ENCODE data around the gene TCF19. TPM values are rescaled to one million over a fixed set of nuclear protein-coding genes. Genes with fewer than 3 reads are reported as not detected.
"Not testable (repeated sequence)": the region's sequence is repeated elsewhere in the genome, so short reads cannot be mapped to it uniquely, and the experiment has no call there.

The TCF19 gene
- total RNA-seq, 1 experiment from 2014 or later = 39.1 TPM

- ChIA-PET CTCF (no interaction called here), POLR2A (ENCODE audit: low non-redundant PET) (no interaction called here)
- BruUV-seq (replicated peaks) = no TSS peak
These were observed 29.4 kb downstream of the TCF19 start for GRCh38 chr6:31187780-31188194.

GRCh38 chr6:31189223-31189622 is 30.8 kb downstream of the TCF19 start:
- CTCF ChIA-PET; DNase-seq (ENCODE audit: low spot score); BruUV-seq (replicated peaks); H3K9me3 ChIP-seq (ENCODE audit: low read depth, low read length, poor library complexity, severe bottlenecking); H3K36me3 ChIP-seq (ENCODE audit: insufficient read depth, low read length, poor library complexity, severe bottlenecking); H3K4me1 ChIP-seq (ENCODE audit: insufficient read depth, low read length, poor library complexity, severe bottlenecking); H3K4me3 ChIP-seq (ENCODE audit: low read depth, low read length, poor library complexity, severe bottlenecking); intact Hi-C loops (cut with micrococcal nuclease; ENCODE audit: unreplicated experiment); H3K27ac ChIP-seq (ENCODE audit: low read depth, low read length, poor library complexity, severe bottlenecking); H3K27me3 ChIP-seq (replicated peaks; ENCODE audit: insufficient read depth, low read depth, low read length, poor library complexity): not testable (repeated sequence)
- POLR2A ChIA-PET (ENCODE audit: low non-redundant PET) = interaction anchor here (0.7 kb wide), 1 partner anchor 47 kb away, joined by 4 read pairs; no protein-coding TSS in a partner anchor

More at GRCh38 chr6:31187780-31188194, 29.4 kb downstream of the TCF19 start:
- no peaks in the 10 kb centered on the region for H3K4me1 ChIP-seq (ENCODE audit: insufficient read depth, low read length, poor library complexity, severe bottlenecking)
- H3K27me3 ChIP-seq (replicated peaks; ENCODE audit: insufficient read depth, low read depth, low read length, poor library complexity) = no peaks in the 10 kb centered on the region
- DNase-seq (ENCODE audit: low spot score) = no peak
- no peak overlapping the region for H3K4me3 ChIP-seq (ENCODE audit: low read depth, low read length, poor library complexity, severe bottlenecking)
- H3K27ac ChIP-seq (ENCODE audit: low read depth, low read length, poor library complexity, severe bottlenecking) = no peak overlapping the region
- no peaks in the 10 kb centered on the region for H3K36me3 ChIP-seq (ENCODE audit: insufficient read depth, low read length, poor library complexity, severe bottlenecking)
- no peak for TF ChIP-seq CTCF (conservative IDR thresholded peaks at IDR 0.05; ENCODE audit: low read depth, low read length)
- TF ChIP-seq EZH2 (IDR thresholded peaks at IDR 0.05; ENCODE audit: borderline replicate concordance, low read depth, low read length, poor library complexity, severe bottlenecking) = no peak
- H3K9me3 ChIP-seq (ENCODE audit: low read depth, low read length, poor library complexity, severe bottlenecking) = no peaks in the 10 kb centered on the region
- intact Hi-C loops (cut with micrococcal nuclease; ENCODE audit: unreplicated experiment) = no loop called here

GRCh38 chr6:31190488-31190887 is 32.1 kb downstream of the TCF19 start:
- Histone ChIP-seq H3K4me3 (ENCODE audit: low read depth, low read length, poor library complexity, severe bottlenecking) (no peak overlapping the region), H3K27ac (ENCODE audit: low read depth, low read length, poor library complexity, severe bottlenecking) (no peak overlapping the region), H3K4me1 (ENCODE audit: insufficient read depth, low read length, poor library complexity, severe bottlenecking) (no peaks in the 10 kb centered on the region), H3K36me3 (ENCODE audit: insufficient read depth, low read length, poor library complexity, severe bottlenecking) (no peaks in the 10 kb centered on the region), H3K9me3 (ENCODE audit: low read depth, low read length, poor library complexity, severe bottlenecking) (no peaks in the 10 kb centered on the region), H3K27me3 (replicated peaks; ENCODE audit: insufficient read depth, low read depth, low read length, poor library complexity) (no peaks in the 10 kb centered on the region)
- BruUV-seq (replicated peaks) = no TSS peak
- DNase-seq (ENCODE audit: low spot score) = no peak
- intact Hi-C loops (cut with micrococcal nuclease; ENCODE audit: unreplicated experiment) = no loop called here
- POLR2A ChIA-PET (ENCODE audit: low non-redundant PET) = no interaction called here
- TF ChIP-seq EZH2 (IDR thresholded peaks at IDR 0.05; ENCODE audit: borderline replicate concordance, low read depth, low read length, poor library complexity, severe bottlenecking) = no peak
- no peak for TF ChIP-seq CTCF (conservative IDR thresholded peaks at IDR 0.05; ENCODE audit: low read depth, low read length)
- CTCF ChIA-PET = no interaction called here

- TF ChIP-seq CTCF (conservative IDR thresholded peaks at IDR 0.05; ENCODE audit: low read depth, low read length) = peak; percentile 67
- BruUV-seq (replicated peaks); POLR2A ChIA-PET (ENCODE audit: low non-redundant PET); H3K4me1 ChIP-seq (ENCODE audit: insufficient read depth, low read length, poor library complexity, severe bottlenecking); H3K4me3 ChIP-seq (ENCODE audit: low read depth, low read length, poor library complexity, severe bottlenecking); H3K9me3 ChIP-seq (ENCODE audit: low read depth, low read length, poor library complexity, severe bottlenecking); H3K27me3 ChIP-seq (replicated peaks; ENCODE audit: insufficient read depth, low read depth, low read length, poor library complexity); H3K27ac ChIP-seq (ENCODE audit: low read depth, low read length, poor library complexity, severe bottlenecking); H3K36me3 ChIP-seq (ENCODE audit: insufficient read depth, low read length, poor library complexity, severe bottlenecking): not testable (repeated sequence)
- CTCF ChIA-PET = interaction anchor here (0.6 to 2.3 kb wide), 9 partner anchors 26 to 1778 kb away, joined by 3 to 21 read pairs (median 3); partner anchors contain the start of gene PSORS1C2
- intact Hi-C loops (cut with micrococcal nuclease; ENCODE audit: unreplicated experiment) = loop anchor here (1.0 kb wide), 1 partner anchor 55 kb away; no protein-coding TSS in a partner anchor
- DNase-seq (ENCODE audit: low spot score) = peak; percentile 81
These were observed 34.2 kb downstream of the TCF19 start for GRCh38 chr6:31192431-31193105.

Measured in A673 (cell line).